Measurements from ENCODE around the gene KIAA1614.

KIAA1614 gene

DNA sequence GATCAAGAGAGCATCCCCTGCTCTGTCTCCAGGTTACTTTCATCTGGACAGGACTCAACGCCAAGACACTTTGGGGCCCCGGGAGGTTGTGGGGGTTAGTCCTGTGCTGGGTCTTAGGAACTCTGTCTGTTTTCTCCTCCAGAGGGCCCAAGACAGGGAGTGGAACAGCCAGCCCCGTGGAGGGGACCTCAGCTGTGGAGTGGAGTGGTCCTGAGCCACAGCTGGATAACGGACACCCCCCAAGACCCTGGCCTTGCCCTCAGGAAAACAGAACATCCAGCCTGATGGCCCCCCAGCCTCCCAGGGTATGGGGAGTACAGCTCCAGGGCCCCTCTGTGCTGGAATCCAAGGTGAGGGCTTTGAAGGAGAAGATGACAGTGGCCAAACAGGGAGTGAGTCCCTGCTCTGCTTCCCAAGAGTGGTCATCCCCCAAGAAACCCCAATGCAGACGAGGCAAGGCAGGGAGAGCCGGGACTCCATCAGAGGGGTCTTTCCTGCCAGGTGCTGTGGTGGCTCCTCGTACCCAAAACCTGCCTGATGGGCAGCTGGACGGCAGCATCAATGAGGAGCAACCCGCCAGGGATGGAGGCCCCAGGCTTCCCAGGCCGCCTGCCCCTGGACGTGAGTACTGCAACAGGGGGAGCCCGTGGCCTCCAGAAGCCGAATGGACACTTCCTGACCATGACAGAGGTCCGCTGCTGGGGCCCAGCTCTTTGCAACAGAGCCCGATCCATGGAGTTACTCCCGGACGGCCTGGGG, 3.5 kb downstream of the KIAA1614 start (continued):
- TF ChIP-seq SNAI2 (CRISPR knock-in tag; IDR thresholded peaks at IDR 0.05) (no peak), CSRNP3 (CRISPR knock-in tag; IDR thresholded peaks at IDR 0.05) (no peak)

- no peak for ATAC-seq
- no peak for TF ChIP-seq ZNF8 (CRISPR knock-in tag; IDR thresholded peaks at IDR 0.05)
- TF ChIP-seq PATZ1 (CRISPR knock-in tag; IDR thresholded peaks at IDR 0.05; ENCODE audit: borderline replicate concordance) = no peak
- TF ChIP-seq GLIS3 (CRISPR knock-in tag; IDR thresholded peaks at IDR 0.05) = no peak
- no peak for TF ChIP-seq CSDC2 (CRISPR knock-in tag; IDR thresholded peaks at IDR 0.05)
- TF ChIP-seq CSRNP3 (CRISPR knock-in tag; IDR thresholded peaks at IDR 0.05) = no peak
- TF ChIP-seq ISL1 (CRISPR knock-in tag; IDR thresholded peaks at IDR 0.05) = no peak
- TF ChIP-seq BACH2 (CRISPR knock-in tag; IDR thresholded peaks at IDR 0.05; ENCODE audit: borderline replicate concordance) = no peak
- no peak for TF ChIP-seq ZFP3 (CRISPR knock-in tag; IDR thresholded peaks at IDR 0.05)
- no peak for TF ChIP-seq TCF4 (CRISPR knock-in tag; IDR thresholded peaks at IDR 0.05; ENCODE audit: borderline replicate concordance)
- no peak for TF ChIP-seq ZNF565 (CRISPR knock-in tag; conservative IDR thresholded peaks at IDR 0.05; ENCODE audit: low read depth)
- TF ChIP-seq, protein P1, sequence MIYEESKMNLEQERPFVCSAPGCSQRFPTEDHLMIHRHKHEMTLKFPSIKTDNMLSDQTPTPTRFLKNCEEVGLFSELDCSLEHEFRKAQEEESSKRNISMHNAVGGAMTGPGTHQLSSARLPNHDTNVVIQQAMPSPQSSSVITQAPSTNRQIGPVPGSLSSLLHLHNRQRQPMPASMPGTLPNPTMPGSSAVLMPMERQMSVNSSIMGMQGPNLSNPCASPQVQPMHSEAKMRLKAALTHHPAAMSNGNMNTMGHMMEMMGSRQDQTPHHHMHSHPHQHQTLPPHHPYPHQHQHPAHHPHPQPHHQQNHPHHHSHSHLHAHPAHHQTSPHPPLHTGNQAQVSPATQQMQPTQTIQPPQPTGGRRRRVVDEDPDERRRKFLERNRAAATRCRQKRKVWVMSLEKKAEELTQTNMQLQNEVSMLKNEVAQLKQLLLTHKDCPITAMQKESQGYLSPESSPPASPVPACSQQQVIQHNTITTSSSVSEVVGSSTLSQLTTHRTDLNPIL (CRISPR knock-in tag; IDR thresholded peaks at IDR 0.05; ENCODE audit: low read depth) = no peak
These were observed 4.1 kb downstream of the KIAA1614 start for GRCh38 chr1:180916771-180917170.

GRCh38 chr1:180917306-180918065, 4.8 kb downstream of the KIAA1614 start:
- TF ChIP-seq TCF4 (CRISPR knock-in tag; IDR thresholded peaks at IDR 0.05; ENCODE audit: borderline replicate concordance) (no peak), ZFP30 (CRISPR knock-in tag; IDR thresholded peaks at IDR 0.05) (no peak), TOX (CRISPR knock-in tag; IDR thresholded peaks at IDR 0.05; ENCODE audit: borderline replicate concordance) (no peak), PATZ1 (CRISPR knock-in tag; IDR thresholded peaks at IDR 0.05; ENCODE audit: borderline replicate concordance) (no peak), PPARA (CRISPR knock-in tag; IDR thresholded peaks at IDR 0.05; ENCODE audit: borderline replicate concordance) (no peak), TSHZ2 (CRISPR knock-in tag; IDR thresholded peaks at IDR 0.05) (no peak), BACH2 (CRISPR knock-in tag; IDR thresholded peaks at IDR 0.05; ENCODE audit: borderline replicate concordance) (no peak)
- ATAC-seq = no peak

Data from SK-N-SH treated with all-trans-retinoic acid at 6 μM for 48 hours (cell line).